Testis (tissue), 2 donors: ENCODE results near the gene ELMO1.

Experiments
- POLR2A ChIP-seq: fragments of 450-650 bp; IDR thresholded peaks from one replicate; pipeline ENCODE4 v1.6.1; 2017; ENCODE audit warnings: antibody characterized with exemption, mild to moderate bottlenecking, moderate library complexity
- TF ChIP-seq, protein P1 (sequence below), 3 experiments: fragments of 450-650 bp in 2 of 3; fragments of 200-600 bp in 1 of 3; sonication (generic) in 1 of 3; IDR thresholded peaks; one replicate each; pipeline ENCODE4 v1.5.1; 2016 to 2019; ENCODE audit warnings: antibody characterized with exemption in 3 of 3, mild to moderate bottlenecking in 2 of 3, moderate library complexity in 1 of 3

DNA sequence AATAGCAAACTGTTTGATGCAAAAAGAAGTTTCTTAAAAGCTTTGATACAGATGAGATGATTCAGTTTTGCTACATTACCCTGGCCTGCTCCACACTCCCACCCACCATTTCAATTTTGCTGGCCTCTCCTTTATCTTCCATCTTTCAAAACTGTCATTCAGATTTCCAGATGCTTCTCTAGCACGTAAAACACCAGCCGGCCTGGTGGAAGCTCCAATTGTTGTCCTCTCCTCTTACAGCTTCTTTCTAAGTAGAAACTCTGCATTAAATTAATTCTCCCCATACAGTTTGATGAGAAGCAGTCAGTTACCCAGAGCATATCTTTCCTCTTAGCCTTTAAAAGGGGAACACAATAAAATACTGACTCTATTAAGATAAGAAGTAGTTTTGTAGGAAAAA, 34.3 kb upstream of the ELMO1 start:
- TF ChIP-seq, protein P1, sequence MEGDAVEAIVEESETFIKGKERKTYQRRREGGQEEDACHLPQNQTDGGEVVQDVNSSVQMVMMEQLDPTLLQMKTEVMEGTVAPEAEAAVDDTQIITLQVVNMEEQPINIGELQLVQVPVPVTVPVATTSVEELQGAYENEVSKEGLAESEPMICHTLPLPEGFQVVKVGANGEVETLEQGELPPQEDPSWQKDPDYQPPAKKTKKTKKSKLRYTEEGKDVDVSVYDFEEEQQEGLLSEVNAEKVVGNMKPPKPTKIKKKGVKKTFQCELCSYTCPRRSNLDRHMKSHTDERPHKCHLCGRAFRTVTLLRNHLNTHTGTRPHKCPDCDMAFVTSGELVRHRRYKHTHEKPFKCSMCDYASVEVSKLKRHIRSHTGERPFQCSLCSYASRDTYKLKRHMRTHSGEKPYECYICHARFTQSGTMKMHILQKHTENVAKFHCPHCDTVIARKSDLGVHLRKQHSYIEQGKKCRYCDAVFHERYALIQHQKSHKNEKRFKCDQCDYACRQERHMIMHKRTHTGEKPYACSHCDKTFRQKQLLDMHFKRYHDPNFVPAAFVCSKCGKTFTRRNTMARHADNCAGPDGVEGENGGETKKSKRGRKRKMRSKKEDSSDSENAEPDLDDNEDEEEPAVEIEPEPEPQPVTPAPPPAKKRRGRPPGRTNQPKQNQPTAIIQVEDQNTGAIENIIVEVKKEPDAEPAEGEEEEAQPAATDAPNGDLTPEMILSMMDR (IDR thresholded peaks at IDR 0.05): no peak
- no peak for TF ChIP-seq POLR2A
